Hematopoietic multipotent progenitor cell treated with erythropoietin and hydrocortisone succinate and interleukin-3 and kit ligand, for 6 days (in vitro differentiated cells): Measurements from ENCODE around the gene BTF3L4.

Experiments
- DNase-seq: peaks from one replicate; pipeline ENCODE4 v3.0.0-alpha.2; 2015

Gene BTF3L4

DNA sequence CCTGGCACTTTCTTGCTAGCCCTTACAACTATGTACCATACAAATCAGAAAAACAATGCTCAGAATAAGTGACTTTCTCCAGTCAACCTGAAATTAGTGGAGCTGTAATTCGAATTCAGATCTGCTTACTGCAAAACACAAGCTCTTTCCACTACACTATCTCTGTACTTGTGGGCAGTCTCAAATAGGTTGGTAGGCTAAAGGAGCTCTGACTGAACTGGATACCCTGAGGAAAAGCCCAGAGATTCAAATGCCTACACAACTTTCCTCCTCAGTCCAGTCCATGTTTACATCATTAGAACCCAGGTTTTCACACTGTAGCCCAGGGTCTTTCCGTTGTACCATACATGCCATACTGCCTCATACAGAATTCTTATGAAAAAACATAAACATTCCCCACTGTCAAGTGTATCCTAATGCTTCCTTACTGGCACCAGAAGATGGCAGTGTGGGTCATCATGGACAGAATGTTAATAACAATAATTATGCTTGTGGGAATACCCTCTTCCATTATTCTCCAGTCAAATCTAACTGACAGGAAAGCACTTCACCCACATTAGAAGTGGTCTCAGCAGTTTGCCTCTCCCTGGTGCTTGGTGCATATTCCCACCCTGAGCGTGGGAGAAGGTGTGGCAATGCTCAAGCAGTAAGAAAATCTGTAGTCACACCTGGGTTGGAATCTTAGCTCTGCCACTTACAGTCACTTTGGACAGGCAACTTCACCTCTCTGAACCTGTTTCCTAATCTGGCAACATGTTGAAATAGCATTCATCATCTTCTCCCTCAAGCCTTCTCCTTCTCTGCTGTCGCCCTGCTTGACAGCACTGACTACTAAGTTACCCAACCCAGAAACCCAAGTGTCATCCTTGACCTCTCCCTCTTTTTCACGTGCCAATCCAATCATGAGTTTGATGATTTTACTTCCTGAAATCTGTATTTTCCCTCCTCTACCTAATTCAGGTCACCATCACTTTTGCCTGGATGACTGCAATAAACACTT lies 71.4 kb downstream of the BTF3L4 start:
- DNase-seq, result peak; percentile 71

GRCh38 chr1:52139817-52140540 lies 83.9 kb downstream of the BTF3L4 start:
- DNase-seq, result peak; percentile 24
